NCI-H2107 (cell line): ENCODE data around the gene NCAN.

ENCODE experiments used
- DNase-seq: peaks from one replicate; lab custom pipeline; 2025; lab: John Stamatoyannopoulos, UW

NCAN gene

GRCh38 chr19:19285686-19286085 lies 73.9 kb downstream of the NCAN start:
- DNase-seq: no peak

- no peak for DNase-seq
These were observed 80.8 kb downstream of the NCAN start for GRCh38 chr19:19292607-19293006.

GRCh38 chr19:19294914-19295313 lies 83.2 kb downstream of the NCAN start:
- no peak for DNase-seq

GRCh38 chr19:19296953-19297689 lies 85.4 kb downstream of the NCAN start:
- DNase-seq: no peak

- DNase-seq: no peak
These were observed 86.0 kb downstream of the NCAN start for GRCh38 chr19:19297759-19298158.

GRCh38 chr19:19300613-19301012 lies 88.9 kb downstream of the NCAN start:
- DNase-seq: no peak
